Measurements from ENCODE around the gene MAPK13. TPM values are rescaled to one million over a fixed set of nuclear protein-coding genes. Genes with fewer than 3 reads are reported as not detected.
"Not testable (repeated sequence)": the region's sequence is repeated elsewhere in the genome, so short reads cannot be mapped to it uniquely, and the experiment has no call there.

The MAPK13 gene
- 10 to 100 TPM; 14.1 to 20.5 (median 15.1) TPM for polyA plus RNA-seq (ENCODE audit: insufficient read depth in 1 of 5, insufficient read length in 5 of 5, low replicate concordance in 1 of 5)
- long read RNA-seq, donor 1, partial matches to known transcripts = 0 of 4 reads
- long read RNA-seq, donor 1, other reads (novel, unspliced or antisense) = 0 of 4 reads
- long read RNA-seq, donor 2, partial matches to known transcripts = 0 of 1 reads
- long read RNA-seq, donor 2, other reads (novel, unspliced or antisense) = 0 of 1 reads
- long read RNA-seq, donor 3, partial matches to known transcripts = 0 of 4 reads
- long read RNA-seq, donor 3, other reads (novel, unspliced or antisense) = 0 of 4 reads
- long read RNA-seq, donor 4, partial matches to known transcripts = 5 of 5 reads
- long read RNA-seq, donor 4, other reads (novel, unspliced or antisense) = 0 of 5 reads
- long read RNA-seq, donor 5, partial matches to known transcripts = 7 of 9 reads
- long read RNA-seq, donor 5, other reads (novel, unspliced or antisense) = 0 of 9 reads
- long read RNA-seq, donor 6, partial matches to known transcripts = 0 of 3 reads
- long read RNA-seq, donor 6, other reads (novel, unspliced or antisense) = 0 of 3 reads
- long read RNA-seq, donor 7, partial matches to known transcripts = 0 of 4 reads
- long read RNA-seq, donor 7, other reads (novel, unspliced or antisense) = 0 of 4 reads
- long read RNA-seq, donor 8 = 0 reads

GRCh38 chr6:36129941-36130666 lies at the start of gene MAPK13:
TSS of gene MAPK13 (plus strand) at chr6:36130513. CDS start at chr6:36130583, 70 bp downstream.
- no peak for DNase-seq

GRCh38 chr6:36082318-36082717 lies 48.0 kb upstream of the MAPK13 start:
- no peak for DNase-seq

GRCh38 chr6:36083446-36083845 lies 46.9 kb upstream of the MAPK13 start:
- DNase-seq = no peak

GRCh38 chr6:36088204-36088603 lies 42.1 kb upstream of the MAPK13 start:
- DNase-seq = not testable (repeated sequence)

GRCh38 chr6:36089048-36089447 lies 41.3 kb upstream of the MAPK13 start:
- no peak for DNase-seq

- DNase-seq = no peak
These were observed 36.1 kb upstream of the MAPK13 start for GRCh38 chr6:36094238-36094637.

GRCh38 chr6:36094753-36095496 lies 35.4 kb upstream of the MAPK13 start:
- peak; percentile 78 to 86 for DNase-seq

GRCh38 chr6:36095497-36096391 lies 34.6 kb upstream of the MAPK13 start:
- no peak for DNase-seq

- DNase-seq = no peak
These were observed 31.9 kb upstream of the MAPK13 start for GRCh38 chr6:36098253-36098919.

GRCh38 chr6:36098920-36099647 lies 31.2 kb upstream of the MAPK13 start:
- DNase-seq = no peak

- no peak for DNase-seq
These were observed 30.3 kb upstream of the MAPK13 start for GRCh38 chr6:36099869-36100483.

- DNase-seq = no peak
These were observed 28.6 kb upstream of the MAPK13 start for GRCh38 chr6:36101691-36102090.

- no peak for DNase-seq
These were observed 27.5 kb upstream of the MAPK13 start for GRCh38 chr6:36102853-36103252.

GRCh38 chr6:36104836-36105235 lies 25.5 kb upstream of the MAPK13 start:
- DNase-seq = no peak

- DNase-seq = no peak
These were observed 21.2 kb upstream of the MAPK13 start for GRCh38 chr6:36109092-36109491.

- DNase-seq = no peak
These were observed 20.3 kb upstream of the MAPK13 start for GRCh38 chr6:36110050-36110449.

- no peak for DNase-seq
These were observed 19.4 kb upstream of the MAPK13 start for GRCh38 chr6:36110863-36111262.

GRCh38 chr6:36111526-36111925 lies 18.8 kb upstream of the MAPK13 start:
- DNase-seq = no peak

- no peak for DNase-seq
These were observed 17.3 kb upstream of the MAPK13 start for GRCh38 chr6:36113049-36113448.
